Stimulated activated CD4-positive, alpha-beta T cell treated with anti-CD3 and anti-CD28 coated beads, Interleukin-15, amount 100 ng/mL, for 1 hour (primary cell): ENCODE measurements around the gene FRAT1.

Experiments
- DNase-seq, 2 donors: peaks; one replicate each; pipeline ENCODE4 v3.0.0-alpha.2; 2020; ENCODE audit warnings: low read depth in 1 of 2, low spot score in 1 of 2

The FRAT1 gene

DNA sequence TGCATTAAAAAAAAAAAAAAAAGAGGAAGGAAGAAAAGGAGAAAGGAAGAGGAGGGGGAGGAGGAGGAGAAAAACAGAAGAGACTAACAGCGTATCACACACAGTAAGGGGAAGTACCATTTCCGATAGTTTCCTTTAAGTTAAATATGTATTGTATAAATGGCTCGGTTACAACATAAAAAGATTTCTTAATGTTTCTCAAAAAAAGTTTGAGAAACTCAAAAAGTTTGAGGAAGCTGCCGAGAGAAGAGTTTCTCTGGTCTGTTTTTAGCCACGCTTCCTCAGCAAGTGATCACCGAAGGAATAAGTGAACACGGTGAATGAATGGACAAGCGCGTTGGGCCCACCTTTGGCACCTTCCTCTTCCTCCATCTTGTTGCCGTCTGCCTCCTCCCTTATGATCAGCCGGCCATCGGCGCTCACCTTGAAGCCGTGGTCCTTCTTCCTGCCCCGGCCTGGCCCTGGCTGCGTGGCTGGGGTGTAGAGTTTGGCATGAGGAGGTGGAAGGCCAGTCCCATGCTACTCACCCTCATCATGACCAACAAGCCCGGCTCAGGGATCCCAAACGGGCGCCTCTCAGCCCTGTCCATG lies 46.8 kb downstream of the FRAT1 start:
- no peak for DNase-seq

DNA sequence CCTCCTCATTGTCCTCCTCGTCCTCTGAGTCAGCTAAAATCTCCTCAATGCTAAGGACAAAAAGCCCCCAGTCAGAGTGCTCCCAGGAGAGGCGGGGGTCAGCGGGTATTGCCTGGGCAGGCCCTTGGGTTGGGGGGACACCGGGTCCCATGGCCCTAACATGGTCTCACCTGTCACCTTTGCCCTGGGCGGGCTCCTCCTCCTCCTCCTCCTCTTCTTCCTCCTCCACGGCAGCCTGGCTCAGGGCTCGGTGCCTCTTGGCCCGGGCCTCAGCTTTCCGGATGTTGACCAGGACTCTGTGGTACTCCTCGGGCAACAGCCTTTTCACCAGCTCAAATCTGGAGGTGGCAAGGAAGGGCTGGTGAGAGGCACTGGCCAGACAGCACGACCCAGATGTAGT lies 47.5 kb downstream of the FRAT1 start:
- no peak for DNase-seq

- DNase-seq, result no peak
Observed at GRCh38 chr10:97367126-97367649, 48.1 kb downstream of the FRAT1 start.
